Hepatic stellate cell (primary cell): ENCODE data around the gene RASGEF1C.
"Not testable (repeated sequence)": the region's sequence is repeated elsewhere in the genome, so short reads cannot be mapped to it uniquely, and the experiment has no call there.

Experiments used
- DNase-seq: peaks from one replicate; pipeline ENCODE4 v3.0.0; 2011; ENCODE audit warnings: low spot score

Gene RASGEF1C

GRCh38 chr5:180210961-180211760 is 2.1 kb upstream of the RASGEF1C start:
- DNase-seq: no peak

- not testable (repeated sequence) for DNase-seq
Measured at GRCh38 chr5:180210077-180210476, 1.1 kb upstream of the RASGEF1C start.

- DNase-seq: no peak
Measured at GRCh38 chr5:180208435-180209081, 453 bp downstream of the RASGEF1C start.

GRCh38 chr5:180208038-180208434 is 975 bp downstream of the RASGEF1C start:
- no peak for DNase-seq

- DNase-seq: no peak
Measured at GRCh38 chr5:180207593-180207992, 1.4 kb downstream of the RASGEF1C start.

GRCh38 chr5:180206993-180207392 is 2.0 kb downstream of the RASGEF1C start:
- DNase-seq: no peak

- DNase-seq: no peak
Measured at GRCh38 chr5:180205916-180206315, 3.1 kb downstream of the RASGEF1C start.

- DNase-seq: no peak
Measured at GRCh38 chr5:180204276-180204819, 4.7 kb downstream of the RASGEF1C start.

GRCh38 chr5:180202939-180203573 is 6.0 kb downstream of the RASGEF1C start:
- no peak for DNase-seq

GRCh38 chr5:180201051-180201987 is 7.7 kb downstream of the RASGEF1C start:
- no peak for DNase-seq

GRCh38 chr5:180199390-180199789 is 9.6 kb downstream of the RASGEF1C start:
- no peak for DNase-seq

GRCh38 chr5:180198208-180198607 is 10.8 kb downstream of the RASGEF1C start:
- DNase-seq: no peak

GRCh38 chr5:180197016-180197702 is 11.9 kb downstream of the RASGEF1C start:
- DNase-seq: no peak

GRCh38 chr5:180194410-180195345 is 14.3 kb downstream of the RASGEF1C start:
- no peak for DNase-seq

- no peak for DNase-seq
Measured at GRCh38 chr5:180193749-180194375, 15.1 kb downstream of the RASGEF1C start.

GRCh38 chr5:180191716-180192115 is 17.3 kb downstream of the RASGEF1C start:
- no peak for DNase-seq

GRCh38 chr5:180187767-180188166 is 21.2 kb downstream of the RASGEF1C start:
- no peak for DNase-seq

- DNase-seq: no peak
Measured at GRCh38 chr5:180180846-180181245, 28.2 kb downstream of the RASGEF1C start.

GRCh38 chr5:180180421-180180820 is 28.6 kb downstream of the RASGEF1C start:
- DNase-seq: no peak
